MCF 10A (cell line): Measurements from ENCODE around the gene FNIP1. TPM values are rescaled to one million over a fixed set of nuclear protein-coding genes. Genes with fewer than 3 reads are reported as not detected.

ENCODE experiments used
- BruUV-seq: library from RNA; stranded (reverse); fragments of 400-500 nt; replicated peaks from 2 replicates; lab custom pipeline; 2021; lab: Mats Ljungman, UMichigan
- CTCF ChIA-PET: fragments of 300-600 bp; sonication (Branson Sonifier 250); formaldehyde crosslinking; extraction: SDS; loops from one replicate; lab custom pipeline; 2021; ENCODE audit warnings: antibody characterized with exemption, inconsistent platforms; lab: Yijun Ruan, JAX
- POLR2A ChIA-PET: fragments of 300-600, 350-650 bp; sonication (Branson Sonifier 250); formaldehyde crosslinking; extraction: SDS; loops from one replicate; lab custom pipeline; 2020; ENCODE audit warnings: antibody characterized with exemption, inconsistent platforms; lab: Yijun Ruan, JAX
- DNase-seq: peaks from one replicate; pipeline ENCODE4 v3.0.0-alpha.2; 2018; ENCODE audit not compliant: unreplicated experiment
- H3K27ac Mint-ChIP-seq: one replicate; pipeline ENCODE4 v1.8.0; 2022; ENCODE audit warnings: mild to moderate bottlenecking, low read depth, mixed read lengths; ENCODE audit not compliant: unreplicated experiment
- H3K27me3 Mint-ChIP-seq: one replicate; pipeline ENCODE4 v1.8.0; 2022; ENCODE audit warnings: mixed read lengths; ENCODE audit not compliant: insufficient read depth, unreplicated experiment
- H3K36me3 Mint-ChIP-seq: one replicate; pipeline ENCODE4 v1.8.0; 2022; ENCODE audit warnings: mild to moderate bottlenecking, moderate library complexity, mixed read lengths; ENCODE audit not compliant: insufficient read depth, unreplicated experiment
- H3K4me1 Mint-ChIP-seq: one replicate; pipeline ENCODE4 v1.8.0; 2022; ENCODE audit warnings: mixed read lengths; ENCODE audit not compliant: insufficient read depth, unreplicated experiment
- H3K4me3 Mint-ChIP-seq: one replicate; pipeline ENCODE4 v1.8.0; 2022; ENCODE audit warnings: mild to moderate bottlenecking, moderate library complexity, mixed read lengths; ENCODE audit not compliant: unreplicated experiment
- H3K9me3 Mint-ChIP-seq: one replicate; pipeline ENCODE4 v1.8.0; 2022; ENCODE audit warnings: mixed read lengths; ENCODE audit not compliant: unreplicated experiment
- CTCF ChIP-seq: fragments of 200-600 bp; IDR thresholded peaks from one replicate; pipeline ENCODE4 v1.8.0; 2022; ENCODE audit warnings: antibody characterized with exemption, mild to moderate bottlenecking; ENCODE audit not compliant: unreplicated experiment
- intact Hi-C: fragments of 100-400 bp; cut with micrococcal nuclease; formaldehyde crosslinking; loops from 2 replicates; pipeline ENCODE4 v1.14.1; 2022
- total RNA-seq: library from RNA; stranded (reverse); gene quantifications from 2 replicates; pipeline ENCODE4 v1.2.3, GENCODE V29; 2022

FNIP1 gene
- total RNA-seq, 1 experiment from 2014 or later, result 36.3 TPM

- intact Hi-C loops, result loop anchor here (1.0 to 2.0 kb wide), 2 partner anchors 45 to 373 kb away; no protein-coding TSS in a partner anchor
- POLR2A ChIA-PET, result interaction anchor here (0.6 to 2.4 kb wide), 6 partner anchors 10 to 659 kb away, joined by 3 to 20 read pairs (median 4); partner anchors contain the start of gene FNIP1
These were observed 163.0 kb downstream of the FNIP1 start for GRCh38 chr5:131633830-131634229.

GRCh38 chr5:131630963-131631350 lies 165.9 kb downstream of the FNIP1 start:
- DNase-seq, result no peak
- intact Hi-C loops, result no loop called here
- H3K9me3 Mint-ChIP-seq, result peaks cover 7% of the 10 kb centered on the region
- TF ChIP-seq CTCF, result no peak
- H3K27ac Mint-ChIP-seq, result no peak overlapping the region
- H3K36me3 Mint-ChIP-seq, result peaks cover 19% of the 10 kb centered on the region
- BruUV-seq, result no TSS peak
- H3K4me1 Mint-ChIP-seq, result peaks cover 19% of the 10 kb centered on the region
- no peaks in the 10 kb centered on the region for H3K27me3 Mint-ChIP-seq
- ChIA-PET POLR2A (interaction anchor here (1.6 to 2.1 kb wide), 2 partner anchors 16 to 42 kb away, joined by 6 read pairs; no protein-coding TSS in a partner anchor), CTCF (interaction anchor here (3.7 kb wide), 1 partner anchor 41 kb away, joined by 22 read pairs; no protein-coding TSS in a partner anchor)
- no peak overlapping the region for H3K4me3 Mint-ChIP-seq

More at GRCh38 chr5:131633830-131634229, 163.0 kb downstream of the FNIP1 start:
- Mint-ChIP-seq H3K4me3 (no peak overlapping the region), H3K27me3 (no peaks in the 10 kb centered on the region), H3K9me3 (peaks cover 6% of the 10 kb centered on the region), H3K36me3 (peaks cover 17% of the 10 kb centered on the region), H3K4me1 (peaks cover 11% of the 10 kb centered on the region), H3K27ac (peak overlapping the region; percentile 97)
- BruUV-seq, result no TSS peak
- TF ChIP-seq CTCF, result no peak
- CTCF ChIA-PET, result interaction anchor here (0.6 kb wide), 1 partner anchor 373 kb away, joined by 4 read pairs; no protein-coding TSS in a partner anchor
- DNase-seq, result peak; percentile 17

- peaks cover 23% of the 10 kb centered on the region for H3K4me1 Mint-ChIP-seq
- ChIA-PET CTCF (interaction anchor here (0.8 to 3.7 kb wide), 2 partner anchors 41 to 377 kb away, joined by 4 to 22 read pairs; no protein-coding TSS in a partner anchor), POLR2A (interaction anchor here (1.1 to 2.1 kb wide), 5 partner anchors 11 to 98 kb away, joined by 3 to 6 read pairs (median 4); no protein-coding TSS in a partner anchor)
- H3K27me3 Mint-ChIP-seq, result no peaks in the 10 kb centered on the region
- no peak overlapping the region for H3K4me3 Mint-ChIP-seq
- no peak for DNase-seq
- no peak for TF ChIP-seq CTCF
- H3K36me3 Mint-ChIP-seq, result peaks cover 17% of the 10 kb centered on the region
- peaks cover 7% of the 10 kb centered on the region for H3K9me3 Mint-ChIP-seq
- no TSS peak for BruUV-seq
- no peak overlapping the region for H3K27ac Mint-ChIP-seq
- intact Hi-C loops, result no loop called here
These were observed 166.4 kb downstream of the FNIP1 start for GRCh38 chr5:131630208-131630962.

GRCh38 chr5:131628990-131629389 lies 167.8 kb downstream of the FNIP1 start:
- no peak for TF ChIP-seq CTCF
- ChIA-PET POLR2A (interaction anchor here (0.7 to 1.5 kb wide), 5 partner anchors 9 to 168 kb away, joined by 3 to 4 read pairs (median 4); partner anchors contain the start of gene FNIP1), CTCF (interaction anchor here (0.6 to 3.7 kb wide), 4 partner anchors 9 to 1416 kb away, joined by 3 to 22 read pairs (median 4); no protein-coding TSS in a partner anchor)
- Mint-ChIP-seq H3K4me3 (no peak overlapping the region), H3K36me3 (peaks cover 9% of the 10 kb centered on the region), H3K27ac (peak overlapping the region; percentile 62), H3K9me3 (peaks cover 7% of the 10 kb centered on the region), H3K27me3 (no peaks in the 10 kb centered on the region), H3K4me1 (peaks cover 23% of the 10 kb centered on the region)
- no TSS peak for BruUV-seq
- intact Hi-C loops, result no loop called here
- peak; percentile 57 for DNase-seq
